Measurements from ENCODE around the gene DNAJB2.

DNA sequence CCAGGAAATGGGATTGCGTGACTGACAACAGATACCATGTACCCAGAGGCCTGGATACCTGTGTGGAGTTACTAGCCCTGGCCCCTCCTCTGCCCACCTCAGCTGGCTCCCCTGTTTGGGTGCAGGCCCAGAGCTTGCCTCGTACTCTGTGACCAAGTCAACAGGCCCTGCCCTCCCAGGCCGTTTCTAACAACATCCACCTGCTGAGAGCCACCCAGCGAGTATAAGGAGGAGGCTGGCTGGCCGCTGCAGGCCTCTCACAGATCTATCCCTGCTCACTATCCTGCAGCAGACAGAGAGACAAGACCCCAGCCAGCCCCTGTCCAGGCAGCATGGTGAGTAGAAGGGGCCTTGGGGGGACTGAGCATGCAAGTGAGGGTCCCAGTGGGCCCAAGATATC, 12.9 kb upstream of the DNAJB2 start:
- TF ChIP-seq POLR2A (IDR thresholded peaks at IDR 0.05; ENCODE audit: low read depth, low read length) (no peak), POLR2AphosphoS5 (IDR thresholded peaks at IDR 0.05; ENCODE audit: low read depth, low read length) (no peak), TAF1 (IDR thresholded peaks at IDR 0.05; ENCODE audit: borderline replicate concordance, low read depth, low read length) (no peak)
